IMR-90 (cell line): Measurements from ENCODE around the gene OR4C46. TPM values are rescaled to one million over a fixed set of nuclear protein-coding genes. Genes with fewer than 3 reads are reported as not detected.
"Not testable (repeated sequence)": the region's sequence is repeated elsewhere in the genome, so short reads cannot be mapped to it uniquely, and the experiment has no call there.

Source experiments
- ATAC-seq: fragments of 200-7000 bp; cut with Tn5 transposase; 2 replicates; pipeline ENCODE4 v1.9.1; 2020; ENCODE audit warnings: low read depth, mild to moderate bottlenecking, moderate library complexity
- BruUV-seq: library from RNA; stranded (reverse); fragments of 400-500 nt; replicated peaks from 2 replicates; lab custom pipeline; 2021; lab: Mats Ljungman, UMichigan
- CTCF ChIA-PET: fragments of 300-600 bp; formaldehyde crosslinking; extraction: SDS; loops from one replicate; lab custom pipeline; 2021; ENCODE audit warnings: antibody characterized with exemption; lab: Yijun Ruan, JAX
- POLR2A ChIA-PET: fragments of 300-600 bp; sonication (Branson Sonifier 250); formaldehyde crosslinking; loops from one replicate; lab custom pipeline; 2022; ENCODE audit warnings: antibody characterized with exemption; ENCODE audit not compliant: unreplicated experiment; lab: Charles Lee
- DNase-seq: peaks from one replicate; pipeline ENCODE4 v3.0.0; 2013
- H2AFZ ChIP-seq: replicated peaks from 2 replicates; pipeline ENCODE3; 2013; ENCODE audit warnings: low read length, mild to moderate bottlenecking; ENCODE audit not compliant: poor library complexity
- H2AK5ac ChIP-seq: 2 replicates; pipeline ENCODE4 v1.6.1; 2013; ENCODE audit warnings: low read depth, low read length, inconsistent platforms
- H2AK9ac ChIP-seq: replicated peaks from 2 replicates; pipeline ENCODE3; 2013; ENCODE audit warnings: mild to moderate bottlenecking, low read depth, low read length, moderate library complexity; ENCODE audit not compliant: poor library complexity
- H2BK120ac ChIP-seq: 2 replicates; pipeline ENCODE4 v1.6.1; 2013; ENCODE audit warnings: low read depth, low read length, inconsistent platforms
- H2BK15ac ChIP-seq: 3 replicates; pipeline ENCODE4 v1.6.1; 2013; ENCODE audit warnings: low read depth, low read length, inconsistent platforms
- H2BK20ac ChIP-seq: 2 replicates; pipeline ENCODE4 v1.6.1; 2013; ENCODE audit warnings: low read depth, mild to moderate bottlenecking, inconsistent platforms, low read length, moderate library complexity
- H2BK5ac ChIP-seq: 2 replicates; pipeline ENCODE4 v1.6.1; 2013; ENCODE audit warnings: mild to moderate bottlenecking, low read depth, low read length, inconsistent platforms; ENCODE audit not compliant: poor library complexity, severe bottlenecking
- H3K14ac ChIP-seq: replicated peaks from 2 replicates; pipeline ENCODE4 v1.6.1; 2013; ENCODE audit warnings: low read depth, low read length, inconsistent platforms
- H3K18ac ChIP-seq: 2 replicates; pipeline ENCODE4 v1.6.1; 2013; ENCODE audit warnings: low read depth, low read length, control low read depth
- H3K23ac ChIP-seq: 2 replicates; pipeline ENCODE4 v1.6.1; 2013; ENCODE audit warnings: low read depth, low read length, inconsistent platforms
- H3K27ac ChIP-seq: 2 replicates; pipeline ENCODE4 v1.5.1; 2013; ENCODE audit warnings: mild to moderate bottlenecking, control low read depth, low read length; ENCODE audit not compliant: insufficient read depth
- H3K27me3 ChIP-seq: 2 replicates; pipeline ENCODE4 v1.6.1; 2013; ENCODE audit warnings: low read length; ENCODE audit not compliant: control insufficient read depth, insufficient read depth
- H3K36me3 ChIP-seq: 2 replicates; pipeline ENCODE4 v1.6.1; 2013; ENCODE audit warnings: low read length, mixed read lengths; ENCODE audit not compliant: control insufficient read depth, insufficient read depth
- H3K4ac ChIP-seq: 2 replicates; pipeline ENCODE4 v1.6.1; 2013; ENCODE audit warnings: low read depth, low read length, inconsistent platforms
- H3K4me1 ChIP-seq: 2 replicates; pipeline ENCODE4 v1.6.1; 2013; ENCODE audit warnings: low read length, mixed read lengths; ENCODE audit not compliant: control insufficient read depth, insufficient read depth
- H3K4me2 ChIP-seq: 2 replicates; pipeline ENCODE4 v1.6.1; 2013; ENCODE audit warnings: low read depth, mild to moderate bottlenecking, control low read depth, low read length, moderate library complexity
- H3K4me3 ChIP-seq: 2 replicates; pipeline ENCODE4 v1.5.1; 2013; ENCODE audit warnings: low read depth, mild to moderate bottlenecking, control low read depth, low read length, moderate library complexity; ENCODE audit not compliant: insufficient read depth
- H3K56ac ChIP-seq: 2 replicates; pipeline ENCODE4 v1.6.1; 2013; ENCODE audit warnings: low read length, inconsistent platforms; ENCODE audit not compliant: insufficient read depth; ENCODE audit errors: extremely low read depth
- H3K79me1 ChIP-seq, 2 experiments: 2 replicates each; pipeline ENCODE4 v1.6.1; 2013; ENCODE audit warnings: low read length in 2 of 2, inconsistent platforms in 1 of 2, low read depth in 1 of 2
- H3K9ac ChIP-seq: 2 replicates; pipeline ENCODE4 v1.6.1; 2013; ENCODE audit warnings: low read depth, low read length, control low read depth
- H3K9me1 ChIP-seq: 2 replicates; pipeline ENCODE4 v1.6.1; 2013; ENCODE audit warnings: low read length, inconsistent platforms; ENCODE audit not compliant: insufficient read depth
- H3K9me3 ChIP-seq: 2 replicates; pipeline ENCODE4 v1.6.1; 2013; ENCODE audit warnings: low read length; ENCODE audit not compliant: control insufficient read depth, insufficient read depth
- H4K20me1 ChIP-seq: 2 replicates; pipeline ENCODE4 v1.6.1; 2013; ENCODE audit warnings: low read length, inconsistent platforms; ENCODE audit not compliant: insufficient read depth
- H4K5ac ChIP-seq: 2 replicates; pipeline ENCODE4 v1.6.1; 2013; ENCODE audit warnings: mild to moderate bottlenecking, low read depth, low read length, control low read depth
- H4K8ac ChIP-seq, 2 experiments: 2 replicates each; pipeline ENCODE4 v1.6.1; 2013; ENCODE audit warnings: low read depth in 2 of 2, low read length in 2 of 2, control low read depth in 1 of 2, inconsistent platforms in 1 of 2
- H4K91ac ChIP-seq: 2 replicates; pipeline ENCODE4 v1.6.1; 2013; ENCODE audit warnings: low read depth, low read length, inconsistent platforms; ENCODE audit not compliant: insufficient read depth
- WGBS, 2 experiments: methylation state at CpG; one replicate each; pipeline versions ENCODE4 v1.1.5 to v1.1.7; 2013; ENCODE audit warnings: missing lambda C conversion rate in 2 of 2; ENCODE audit not compliant: insufficient read length in 1 of 2; ENCODE audit errors: extremely low coverage in 2 of 2; 5-methylcytosine and 5-hydroxymethylcytosine counted together
- dilution Hi-C: fragments of 300-500 bp; cut with HindIII; formaldehyde crosslinking; loops from one replicate; pipeline ENCODE4 v1.14.3; 2018; ENCODE audit warnings: low sequenced_read_pairs; ENCODE audit not compliant: unreplicated experiment
- in situ Hi-C: fragments of 300-500 bp; cut with MboI; formaldehyde crosslinking; loops from 3 replicates; pipeline ENCODE4 v1.14.3; 2019; ENCODE audit warnings: low sequenced_read_pairs, inconsistent platforms, mixed read lengths
- intact Hi-C: fragments of 100-400 bp; cut with micrococcal nuclease; formaldehyde crosslinking; loops from 2 replicates; pipeline ENCODE4 v1.10.0; 2022
- polyA plus RNA-seq, 3 experiments: library from polyadenylated mRNA; depleted of rRNA; stranded (reverse); fragments of >200 nt; gene quantifications; 2 replicates each; pipeline ENCODE4 v1.2.3, GENCODE V29; 2012; ENCODE audit warnings: low replicate concordance in 1 of 3
- total RNA-seq: library from RNA; depleted of rRNA; stranded (reverse); fragments of >200 nt; gene quantifications from 2 replicates; pipeline ENCODE4 v1.2.3, GENCODE V29; 2012

Gene OR4C46
- total and polyA plus RNA-seq, 2 of the 4 experiments (the other 2 are of a cell fraction): not detected

DNA sequence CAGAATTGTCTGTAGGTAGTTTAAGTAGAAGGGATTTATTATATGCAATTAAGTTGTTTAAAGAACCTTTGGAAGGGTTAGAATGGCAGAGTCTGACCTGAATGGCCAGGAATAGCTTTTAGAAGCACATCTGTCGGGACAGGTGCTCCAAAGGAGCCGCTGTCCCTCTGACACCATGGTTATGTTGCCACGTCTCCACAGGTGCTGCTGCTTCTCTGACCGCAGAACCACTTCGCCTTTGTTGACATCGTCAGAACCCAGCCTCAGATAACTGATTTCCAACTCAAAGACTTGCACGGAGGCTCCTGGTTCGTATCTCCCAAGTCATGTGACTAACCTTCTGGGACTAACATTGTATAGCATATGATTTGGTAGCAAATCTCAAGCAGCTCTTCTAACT is 41.8 kb upstream of the OR4C46 start:
- H3K23ac ChIP-seq, H3K56ac ChIP-seq, H3K4me2 ChIP-seq, H2BK5ac ChIP-seq, H3K36me3 ChIP-seq, CTCF ChIA-PET, H4K91ac ChIP-seq, in situ Hi-C loops, H3K79me1 ChIP-seq, H3K9me1 ChIP-seq, H2BK120ac ChIP-seq, intact Hi-C loops, BruUV-seq, ATAC-seq, H3K4me3 ChIP-seq, H2BK15ac ChIP-seq, POLR2A ChIA-PET, H3K9ac ChIP-seq, H4K5ac ChIP-seq, DNase-seq, H4K8ac ChIP-seq, H2AK9ac ChIP-seq, H2BK20ac ChIP-seq, H2AFZ ChIP-seq, H2AK5ac ChIP-seq, H3K27me3 ChIP-seq, H3K18ac ChIP-seq, H3K9me3 ChIP-seq, H3K14ac ChIP-seq, H3K4ac ChIP-seq, H4K20me1 ChIP-seq, H3K27ac ChIP-seq, dilution Hi-C loops, H3K4me1 ChIP-seq: not testable (repeated sequence)
- WGBS, 2 experiments: no CpG with 5 or more reads among the region's 8 CpGs

DNA sequence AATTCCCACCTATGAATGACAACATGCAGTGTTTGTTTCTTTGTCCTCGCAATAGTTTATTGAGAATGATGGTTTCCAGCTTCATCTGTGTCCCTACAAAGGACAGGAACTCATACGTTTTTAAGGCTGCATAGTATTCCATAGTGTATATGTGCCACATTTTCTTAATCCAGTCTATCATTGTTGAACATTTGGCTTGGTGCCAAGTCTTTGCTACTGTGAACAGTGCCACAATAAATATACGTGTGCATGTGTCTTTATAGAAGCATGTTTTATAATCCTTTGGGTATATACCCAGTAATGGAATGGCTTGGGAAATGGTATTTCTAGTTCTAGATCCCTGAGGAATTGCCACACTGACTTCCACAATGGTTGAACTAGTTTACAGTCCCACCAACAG is 42.4 kb downstream of the OR4C46 start:
- H3K9me3 ChIP-seq, H2AFZ ChIP-seq, H3K4me2 ChIP-seq, H3K79me1 ChIP-seq, H2AK9ac ChIP-seq, H3K9ac ChIP-seq, H3K36me3 ChIP-seq, dilution Hi-C loops, H3K14ac ChIP-seq, H2BK20ac ChIP-seq, ATAC-seq, H3K9me1 ChIP-seq, H3K27me3 ChIP-seq, H2BK15ac ChIP-seq, H2AK5ac ChIP-seq, H4K8ac ChIP-seq, H2BK5ac ChIP-seq, H3K23ac ChIP-seq, H4K20me1 ChIP-seq, intact Hi-C loops, in situ Hi-C loops, H2BK120ac ChIP-seq, H3K4ac ChIP-seq, H3K4me3 ChIP-seq, BruUV-seq, POLR2A ChIA-PET, H4K91ac ChIP-seq, DNase-seq, CTCF ChIA-PET, H3K18ac ChIP-seq, H3K56ac ChIP-seq, H4K5ac ChIP-seq, H3K27ac ChIP-seq, H3K4me1 ChIP-seq: not testable (repeated sequence)
- 20% methylated on average over 1 of the region's 3 CpGs; no CpG with 5 or more reads in 1 of the 2 experiments for WGBS, 2 experiments
